Measurements from ENCODE around the gene GAR1.

Gene GAR1

GRCh38 chr4:109870061-109870460 is 54.5 kb downstream of the GAR1 start:
- no peak overlapping the region for H3K4me3 ChIP-seq (ENCODE audit: severe bottlenecking)
- H3K27ac ChIP-seq (ENCODE audit: poor library complexity, severe bottlenecking): no peak overlapping the region
- no peaks in the 10 kb centered on the region for H3K4me1 ChIP-seq (ENCODE audit: insufficient read depth, poor library complexity, severe bottlenecking)
- no peaks in the 10 kb centered on the region for H3K9me3 ChIP-seq (ENCODE audit: severe bottlenecking)
- DNase-seq (ENCODE audit: low spot score) (no peak), ATAC-seq (ENCODE audit: low read depth) (no peak)
- H3K27me3 ChIP-seq (ENCODE audit: insufficient read depth, poor library complexity, severe bottlenecking): no peaks in the 10 kb centered on the region
- H3K36me3 ChIP-seq (ENCODE audit: low read depth): no peaks in the 10 kb centered on the region
- no peak for TF ChIP-seq CTCF (IDR thresholded peaks at IDR 0.05; ENCODE audit: poor library complexity, severe bottlenecking)

GRCh38 chr4:109872065-109872464 is 56.5 kb downstream of the GAR1 start:
- Histone ChIP-seq H3K27me3 (ENCODE audit: insufficient read depth, poor library complexity, severe bottlenecking) (no peaks in the 10 kb centered on the region), H3K4me1 (ENCODE audit: insufficient read depth, poor library complexity, severe bottlenecking) (no peaks in the 10 kb centered on the region), H3K27ac (ENCODE audit: poor library complexity, severe bottlenecking) (no peak overlapping the region), H3K4me3 (ENCODE audit: severe bottlenecking) (no peak overlapping the region), H3K9me3 (ENCODE audit: severe bottlenecking) (no peaks in the 10 kb centered on the region), H3K36me3 (ENCODE audit: low read depth) (no peaks in the 10 kb centered on the region)
- ATAC-seq (ENCODE audit: low read depth): no peak
- no peak for TF ChIP-seq CTCF (IDR thresholded peaks at IDR 0.05; ENCODE audit: poor library complexity, severe bottlenecking)
- no peak for DNase-seq (ENCODE audit: low spot score)

- ATAC-seq (ENCODE audit: low read depth): no peak
- H3K4me1 ChIP-seq (ENCODE audit: insufficient read depth, poor library complexity, severe bottlenecking): no peaks in the 10 kb centered on the region
- no peak for TF ChIP-seq CTCF (IDR thresholded peaks at IDR 0.05; ENCODE audit: poor library complexity, severe bottlenecking)
- H3K9me3 ChIP-seq (ENCODE audit: severe bottlenecking): no peaks in the 10 kb centered on the region
- no peak overlapping the region for H3K27ac ChIP-seq (ENCODE audit: poor library complexity, severe bottlenecking)
- DNase-seq (ENCODE audit: low spot score): no peak
- no peaks in the 10 kb centered on the region for H3K27me3 ChIP-seq (ENCODE audit: insufficient read depth, poor library complexity, severe bottlenecking)
- H3K36me3 ChIP-seq (ENCODE audit: low read depth): no peaks in the 10 kb centered on the region
- H3K4me3 ChIP-seq (ENCODE audit: severe bottlenecking): no peak overlapping the region
Measured at GRCh38 chr4:109872950-109873656, 57.5 kb downstream of the GAR1 start.

- no peaks in the 10 kb centered on the region for H3K36me3 ChIP-seq (ENCODE audit: low read depth)
- no peak overlapping the region for H3K27ac ChIP-seq (ENCODE audit: poor library complexity, severe bottlenecking)
- H3K4me1 ChIP-seq (ENCODE audit: insufficient read depth, poor library complexity, severe bottlenecking): no peaks in the 10 kb centered on the region
- no peak for DNase-seq (ENCODE audit: low spot score)
- TF ChIP-seq CTCF (IDR thresholded peaks at IDR 0.05; ENCODE audit: poor library complexity, severe bottlenecking): no peak
- H3K4me3 ChIP-seq (ENCODE audit: severe bottlenecking): no peak overlapping the region
- ATAC-seq (ENCODE audit: low read depth): no peak
- no peaks in the 10 kb centered on the region for H3K9me3 ChIP-seq (ENCODE audit: severe bottlenecking)
- H3K27me3 ChIP-seq (ENCODE audit: insufficient read depth, poor library complexity, severe bottlenecking): no peaks in the 10 kb centered on the region
Measured at GRCh38 chr4:109873791-109874514, 58.4 kb downstream of the GAR1 start.
